ENCODE data around the gene SLC16A12.

DNA sequence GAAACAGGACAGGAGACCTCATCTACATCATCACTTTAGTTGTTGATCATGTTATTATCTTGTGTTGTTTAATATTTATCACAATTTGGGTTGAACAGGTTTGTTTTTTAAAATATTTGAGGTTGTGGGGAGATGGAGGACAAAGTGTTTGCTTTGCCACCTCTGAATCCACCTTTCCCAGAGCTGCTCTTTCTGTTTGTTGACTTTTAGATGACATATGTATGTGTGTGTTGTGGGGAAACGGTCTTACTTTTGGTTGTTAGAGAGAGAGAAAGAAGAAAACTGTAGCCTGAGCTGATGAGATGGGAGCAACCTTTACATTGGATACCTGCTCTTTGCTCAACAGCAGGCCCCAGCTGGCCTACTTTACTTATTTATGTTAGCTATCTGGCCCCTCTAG, 19.0 kb upstream of the SLC16A12 start:
- TF ChIP-seq TAF1 (IDR thresholded peaks at IDR 0.05; ENCODE audit: borderline replicate concordance, insufficient read depth, low read length) (no peak), POLR2AphosphoS5 (IDR thresholded peaks at IDR 0.05; ENCODE audit: low read depth, low read length) (no peak)

All from PFSK-1 (cell line).